AG04449 (cell line): ENCODE results near the gene PRMT5.
A peak's percentile ranks its signal among the peaks of the same experiment; 100 is the strongest.

Experiments used
- CTCF ChIA-PET: fragments of 350-600 bp; formaldehyde crosslinking; extraction: SDS; loops from one replicate; lab custom pipeline; 2021; ENCODE audit warnings: antibody characterized with exemption; lab: Yijun Ruan, JAX
- POLR2A ChIA-PET: fragments of 400-600, 350-600 bp; formaldehyde crosslinking; extraction: SDS; loops from one replicate; lab custom pipeline; 2020; ENCODE audit warnings: antibody characterized with exemption, inconsistent platforms; lab: Yijun Ruan, JAX
- DNase-seq: peaks from one replicate; pipeline ENCODE4 v3.0.0-alpha.2; 2010; ENCODE audit warnings: low read depth, low spot score
- H3K4me3 ChIP-seq: 2 replicates; pipeline ENCODE4 v1.5.1; 2011; ENCODE audit warnings: low read depth, mild to moderate bottlenecking, control low read depth, low read length
- TF ChIP-seq, protein P1 (sequence below): IDR thresholded peaks from one replicate; pipeline ENCODE4 v1.5.1; 2011; ENCODE audit warnings: mild to moderate bottlenecking, moderate library complexity, low read length, control low read depth, inconsistent platforms; ENCODE audit not compliant: insufficient read depth; ENCODE audit errors: missing control alignments

The PRMT5 gene

DNA sequence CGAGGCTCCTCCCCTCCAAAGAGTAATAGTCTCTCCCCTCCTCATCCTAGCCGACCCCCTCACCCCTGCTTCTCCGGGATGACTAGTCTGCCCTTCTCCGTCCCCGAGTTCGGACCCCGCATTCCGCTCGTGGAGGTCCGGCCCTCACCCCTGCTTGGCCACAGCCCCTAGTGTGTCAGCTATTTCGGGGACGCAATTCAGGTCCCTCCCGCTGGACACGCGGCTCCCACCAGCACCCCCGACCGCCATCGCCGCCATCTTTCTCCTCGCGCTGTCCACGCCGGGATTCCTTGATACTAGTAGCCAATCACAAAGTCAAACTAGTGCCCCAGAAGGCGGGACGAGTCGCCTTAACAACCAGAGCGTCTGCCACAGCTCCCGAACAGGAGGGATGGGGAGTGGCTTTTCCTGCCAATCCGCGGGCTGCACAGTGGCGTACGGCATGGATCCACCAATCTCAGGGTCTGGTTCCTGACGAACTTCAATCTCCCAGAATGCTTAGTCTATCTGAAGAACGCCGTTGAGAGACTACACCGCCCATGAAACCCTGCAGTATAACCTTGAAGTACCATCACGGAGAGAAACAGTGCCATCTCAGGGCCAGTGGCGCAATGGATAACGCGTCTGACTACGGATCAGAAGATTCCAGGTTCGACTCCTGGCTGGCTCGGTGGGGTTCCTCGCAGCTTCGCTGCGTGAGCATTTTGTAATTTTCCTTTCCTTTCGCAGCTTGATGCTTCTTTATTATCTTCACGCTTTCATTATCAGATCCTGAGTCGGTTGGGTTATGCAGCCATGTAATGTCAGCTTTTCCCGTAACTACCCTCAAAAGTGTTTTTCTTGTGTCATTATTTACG is at the start of gene PRMT5:
TSS of gene PRMT5 (minus strand) at position 273 of the 857 bp plus-strand sequence. CDS start at position 258, 15 bp downstream.
- POLR2A ChIA-PET, result interaction anchor here (0.8 to 2.2 kb wide), 10 partner anchors 10 to 129 kb away, joined by 3 to 24 read pairs (median 3); partner anchors contain the start of genes AJUBA, HAUS4 and RBM23
- CTCF ChIA-PET, result interaction anchor here (0.8 to 4.5 kb wide), 36 partner anchors 10 to 537 kb away, joined by 3 to 100 read pairs (median 8); partner anchors contain the start of genes AJUBA, CDH24, HAUS4 and LRP10
- peak; percentile 99 for DNase-seq
- TF ChIP-seq, protein P1, sequence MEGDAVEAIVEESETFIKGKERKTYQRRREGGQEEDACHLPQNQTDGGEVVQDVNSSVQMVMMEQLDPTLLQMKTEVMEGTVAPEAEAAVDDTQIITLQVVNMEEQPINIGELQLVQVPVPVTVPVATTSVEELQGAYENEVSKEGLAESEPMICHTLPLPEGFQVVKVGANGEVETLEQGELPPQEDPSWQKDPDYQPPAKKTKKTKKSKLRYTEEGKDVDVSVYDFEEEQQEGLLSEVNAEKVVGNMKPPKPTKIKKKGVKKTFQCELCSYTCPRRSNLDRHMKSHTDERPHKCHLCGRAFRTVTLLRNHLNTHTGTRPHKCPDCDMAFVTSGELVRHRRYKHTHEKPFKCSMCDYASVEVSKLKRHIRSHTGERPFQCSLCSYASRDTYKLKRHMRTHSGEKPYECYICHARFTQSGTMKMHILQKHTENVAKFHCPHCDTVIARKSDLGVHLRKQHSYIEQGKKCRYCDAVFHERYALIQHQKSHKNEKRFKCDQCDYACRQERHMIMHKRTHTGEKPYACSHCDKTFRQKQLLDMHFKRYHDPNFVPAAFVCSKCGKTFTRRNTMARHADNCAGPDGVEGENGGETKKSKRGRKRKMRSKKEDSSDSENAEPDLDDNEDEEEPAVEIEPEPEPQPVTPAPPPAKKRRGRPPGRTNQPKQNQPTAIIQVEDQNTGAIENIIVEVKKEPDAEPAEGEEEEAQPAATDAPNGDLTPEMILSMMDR, result no peak
- peak within 1 kb of the TSS; percentile 100 for H3K4me3 ChIP-seq

DNA sequence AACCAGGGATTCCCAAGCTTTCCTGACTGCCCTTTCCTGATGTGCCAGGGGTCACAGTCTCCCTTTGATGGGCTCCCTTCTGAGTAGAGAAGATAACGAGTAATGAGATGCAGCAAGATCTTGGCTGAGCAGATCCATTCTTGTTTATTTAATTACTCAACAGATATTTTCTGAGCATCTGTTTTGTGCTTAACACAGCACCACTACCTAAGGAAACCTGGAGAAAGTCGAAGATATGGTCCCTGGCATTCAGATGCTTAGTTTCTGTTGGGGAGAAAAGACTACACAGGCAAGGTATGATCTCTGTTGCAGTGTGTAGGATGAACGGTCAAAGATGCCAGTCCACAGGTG is 49.3 kb upstream of the PRMT5 start:
- TF ChIP-seq, protein P1, result no peak
- ChIA-PET POLR2A (interaction anchor here (0.7 to 3.2 kb wide), 5 partner anchors 8 to 128 kb away, joined by 3 to 18 read pairs (median 5); partner anchors contain the start of genes CDH24 and HAUS4), CTCF (interaction anchor here (0.5 to 32.7 kb wide), 8 partner anchors 7 to 112 kb away, joined by 3 to 1423 read pairs (median 9); partner anchors contain the start of genes AJUBA, CDH24, HAUS4 and PSMB11)
- peak overlapping the region; percentile 91 for H3K4me3 ChIP-seq
- no peak for DNase-seq

DNA sequence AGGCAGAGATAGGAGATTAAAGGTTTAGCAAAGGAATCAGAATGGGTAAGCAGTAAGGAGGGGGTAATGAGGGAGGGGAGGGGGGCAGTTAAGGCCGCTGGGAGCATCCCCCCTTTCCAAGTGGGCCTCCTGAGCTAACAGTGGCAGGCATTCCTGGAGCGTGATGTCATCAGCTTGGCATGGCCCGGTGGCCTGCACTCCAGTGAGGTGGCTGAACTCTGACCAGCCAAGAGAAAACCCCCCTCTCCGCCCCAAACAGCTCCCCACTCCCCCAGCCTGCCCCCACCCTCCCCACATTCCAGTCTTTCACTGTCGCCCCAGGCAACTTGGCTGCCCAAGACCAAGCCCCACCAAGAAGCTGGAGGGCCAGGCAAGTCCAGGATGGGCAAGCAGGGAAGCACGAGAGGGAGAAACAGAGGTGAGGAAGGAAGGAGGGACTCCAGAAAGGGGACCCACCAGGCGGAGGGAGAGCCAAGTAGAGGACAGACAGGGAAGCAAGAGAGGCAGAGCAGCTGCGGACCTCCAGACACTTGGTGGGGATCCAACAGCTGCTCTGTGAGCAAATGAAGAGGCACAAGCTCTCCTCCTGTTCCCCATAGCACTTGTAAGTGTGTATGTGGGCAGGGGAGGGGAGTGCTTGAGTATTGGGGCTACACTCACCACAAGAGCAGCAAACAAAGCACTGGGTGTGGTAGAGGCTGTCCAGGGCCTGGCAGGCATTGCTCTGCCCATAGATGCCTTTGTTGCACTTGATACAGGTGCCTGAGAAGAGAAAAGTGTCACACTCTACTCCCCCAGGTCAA is 48.7 kb upstream of the PRMT5 start:
- DNase-seq, result peak; percentile 57
- ChIA-PET POLR2A (interaction anchor here (0.6 to 3.2 kb wide), 10 partner anchors 8 to 127 kb away, joined by 3 to 18 read pairs (median 3); partner anchors contain the start of genes CDH24, HAUS4 and PRMT5), CTCF (interaction anchor here (0.5 to 32.7 kb wide), 11 partner anchors 8 to 421 kb away, joined by 3 to 1423 read pairs (median 7); partner anchors contain the start of genes AJUBA, CDH24, HAUS4 and PSMB11)
- H3K4me3 ChIP-seq, result peak overlapping the region; percentile 91
- TF ChIP-seq, protein P1, result no peak

DNA sequence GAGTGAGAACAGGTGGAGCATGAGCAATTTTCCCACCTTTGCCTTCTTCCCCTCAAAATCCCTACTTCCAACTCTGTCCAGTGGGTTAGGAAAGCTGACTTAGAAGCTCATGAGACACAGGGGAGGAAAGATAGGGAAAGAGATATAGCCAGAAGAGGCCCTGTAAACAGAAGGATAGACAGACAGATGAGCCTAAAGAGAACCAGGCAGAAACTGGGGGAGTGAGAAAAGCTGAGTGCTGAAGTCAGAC is 48.2 kb upstream of the PRMT5 start:
- ChIA-PET POLR2A (interaction anchor here (0.6 to 3.2 kb wide), 8 partner anchors 8 to 100 kb away, joined by 3 to 18 read pairs (median 4); partner anchors contain the start of genes HAUS4 and PRMT5), CTCF (interaction anchor here (0.8 to 32.7 kb wide), 11 partner anchors 8 to 420 kb away, joined by 3 to 1423 read pairs (median 7); partner anchors contain the start of genes AJUBA, CDH24, HAUS4 and PSMB11)
- no peak for DNase-seq
- TF ChIP-seq, protein P1, result no peak
- no peak overlapping the region; the same call in 1 of the 2 replicates for H3K4me3 ChIP-seq

DNA sequence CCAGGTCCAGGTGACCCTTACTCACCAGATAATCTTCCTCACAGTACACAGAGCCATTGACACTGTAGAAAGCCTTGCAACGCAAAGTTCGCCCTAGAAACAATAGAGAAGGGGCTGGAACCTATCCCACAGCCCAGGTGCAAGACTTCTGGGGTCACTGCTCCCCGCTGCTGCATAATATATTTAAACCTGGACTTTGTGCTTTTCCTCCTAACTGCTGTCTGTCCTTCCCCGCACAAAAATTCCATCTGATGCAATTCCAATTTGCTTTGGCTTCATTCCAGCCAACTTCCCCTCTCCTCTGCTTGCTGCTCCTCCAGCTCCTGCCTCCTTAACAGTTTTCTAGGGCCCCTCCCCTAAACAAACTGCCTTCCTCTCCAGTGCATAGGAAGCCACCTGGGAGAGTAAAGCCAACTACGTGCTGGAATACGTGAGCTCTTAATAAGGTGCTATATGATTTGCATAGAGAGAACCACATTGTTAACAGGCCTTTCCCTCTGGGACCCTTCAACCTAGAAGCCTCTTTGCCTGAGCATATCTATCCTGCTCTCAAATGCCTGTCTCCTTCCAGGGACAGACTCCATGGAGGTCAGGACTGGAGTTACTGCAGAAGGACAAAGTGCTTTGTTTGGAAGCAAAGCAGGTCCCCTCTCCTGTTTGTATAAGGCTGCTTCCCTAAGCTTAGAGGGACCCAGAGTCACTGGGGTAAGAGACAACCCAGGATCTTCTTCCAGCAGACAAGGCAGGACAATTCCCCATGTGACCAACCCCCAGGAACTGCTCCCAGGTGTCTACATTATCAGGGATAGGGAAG is 47.7 kb upstream of the PRMT5 start:
- DNase-seq, result no peak
- TF ChIP-seq, protein P1, result no peak
- H3K4me3 ChIP-seq, result peak overlapping the region; percentile 21
- CTCF ChIA-PET, result interaction anchor here (1.4 to 32.7 kb wide), 11 partner anchors 9 to 420 kb away, joined by 3 to 1423 read pairs (median 7); partner anchors contain the start of genes AJUBA, CDH24, HAUS4 and PSMB11
- POLR2A ChIA-PET, result interaction anchor here (1.0 to 3.2 kb wide), 6 partner anchors 8 to 101 kb away, joined by 3 to 18 read pairs (median 4); partner anchors contain the start of genes HAUS4 and PRMT5
